GM03348 (cell line): Measurements from ENCODE around the gene PIGC.

Source experiments
- DNase-seq: peaks from one replicate; pipeline ENCODE4 v3.0.0; 2012; ENCODE audit warnings: low spot score

The PIGC gene

DNA sequence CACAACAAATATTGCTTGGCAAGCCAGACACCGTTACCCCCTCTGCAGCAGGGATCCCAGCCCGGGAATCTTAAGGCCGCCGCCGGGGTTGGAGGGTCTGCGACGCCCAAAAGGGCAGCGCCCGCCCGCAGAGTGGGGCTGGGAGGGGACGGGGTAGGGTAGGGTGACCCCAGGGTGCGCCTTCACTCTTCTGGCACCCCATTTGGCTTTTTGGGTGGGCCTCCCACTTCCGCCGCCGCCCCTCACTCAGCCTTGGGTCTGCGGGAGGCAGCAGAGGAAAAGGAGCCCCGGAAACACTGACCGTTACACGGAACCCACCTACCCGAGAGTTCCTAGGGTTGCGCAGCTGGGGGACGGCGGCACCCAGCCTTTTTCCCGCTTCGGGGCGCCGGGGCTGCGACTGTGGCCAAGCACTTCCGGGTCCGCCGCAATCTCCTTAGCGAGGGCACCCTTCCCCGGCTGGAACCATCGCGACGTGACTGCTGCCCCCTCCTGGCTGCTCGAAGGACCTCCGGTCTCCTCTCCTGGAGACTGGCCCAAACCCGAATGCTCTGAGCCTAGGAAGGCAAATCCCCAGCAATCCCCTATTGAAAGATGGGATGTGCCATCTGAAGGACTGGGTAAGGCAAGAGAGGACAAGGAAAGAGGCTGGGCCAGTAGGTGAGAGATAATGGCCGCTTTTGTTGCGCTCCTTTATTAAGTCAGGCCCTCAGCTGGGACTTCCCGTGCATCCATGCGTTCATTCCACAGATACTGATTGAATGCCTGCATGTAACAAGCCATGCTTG lies at the start of gene PIGC:
Gene PIGC (minus strand): TSS at position 404 of the 788 bp plus-strand sequence. CDS start 1,447 bp downstream, outside the sequence.
- peak; percentile 96 for DNase-seq

DNA sequence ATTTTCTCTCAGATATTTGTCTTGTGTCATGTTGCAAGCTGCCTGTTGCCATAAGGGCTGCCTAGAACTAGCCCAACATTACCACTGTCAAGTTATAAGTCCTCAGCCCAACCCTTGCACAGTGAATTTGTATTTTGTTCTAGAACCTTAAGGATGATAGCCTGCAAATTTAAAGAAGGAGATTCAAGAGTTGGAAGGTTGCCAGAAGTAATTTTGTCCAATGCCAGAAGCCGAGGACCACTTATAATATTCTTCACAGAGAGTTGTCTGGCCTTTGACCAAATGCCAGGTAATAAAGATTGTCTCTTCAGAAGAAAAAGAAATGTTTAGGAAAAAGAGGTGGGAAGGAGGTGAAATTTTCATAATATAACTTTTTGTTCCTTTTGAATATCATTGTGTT lies 48.6 kb upstream of the PIGC start:
- no peak for DNase-seq

DNA sequence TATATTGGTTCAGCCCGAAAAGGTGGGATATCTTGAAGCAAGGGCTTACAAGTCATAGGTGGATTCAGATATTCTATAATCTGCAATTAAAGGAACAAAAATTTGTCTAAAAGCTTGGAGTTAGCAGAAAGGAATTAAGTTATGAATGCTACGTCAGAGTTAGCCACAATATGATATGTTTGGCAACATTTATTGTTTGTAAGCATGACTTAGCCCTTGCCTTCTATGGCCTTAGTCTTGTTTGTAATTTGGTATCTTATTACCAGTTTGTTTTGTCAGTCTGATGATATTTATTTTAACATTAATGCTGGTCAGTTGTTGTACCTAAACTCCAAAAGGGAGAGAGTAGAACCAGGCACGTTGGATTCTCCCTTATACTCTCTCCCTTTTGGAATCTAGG lies 46.0 kb upstream of the PIGC start:
- no peak for DNase-seq

DNA sequence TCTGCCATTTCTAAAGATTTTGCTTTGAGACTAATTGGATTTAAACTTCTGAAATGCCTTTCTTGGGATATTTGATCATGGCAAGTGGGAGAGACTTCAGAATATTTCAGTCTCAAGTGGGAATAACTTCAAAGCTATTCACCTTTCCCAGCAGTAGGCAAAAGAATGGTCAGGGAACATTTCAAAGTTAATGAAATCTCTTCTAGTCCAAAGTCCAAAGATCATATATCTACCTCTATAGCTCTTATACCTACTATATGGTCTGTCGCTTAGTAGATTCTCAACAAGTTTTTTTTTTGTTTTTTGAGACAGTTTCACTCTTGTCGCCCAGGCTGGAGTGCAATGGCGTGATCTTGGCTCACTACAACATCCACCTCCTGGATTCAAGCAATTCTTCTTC lies 44.5 kb upstream of the PIGC start:
- no peak for DNase-seq

DNA sequence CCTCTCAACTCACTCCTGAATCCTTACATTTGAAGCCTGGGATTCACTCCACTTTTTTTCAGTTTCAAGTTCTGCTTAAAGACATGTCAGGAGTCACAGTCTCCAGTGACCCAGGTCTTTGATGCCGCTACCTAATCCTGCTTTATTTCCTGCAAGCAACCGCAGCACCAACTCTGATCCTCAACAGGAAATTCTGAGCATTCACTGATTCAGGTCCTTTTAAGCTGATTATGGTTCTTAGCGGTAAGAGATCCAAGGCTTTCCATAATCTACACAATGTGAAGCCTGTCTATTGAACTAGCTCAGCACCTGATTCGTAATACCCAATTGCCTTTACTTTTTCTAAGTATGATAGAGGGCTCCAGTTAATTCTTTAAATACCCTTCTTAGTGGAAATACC lies 43.7 kb upstream of the PIGC start:
- DNase-seq, result no peak

DNA sequence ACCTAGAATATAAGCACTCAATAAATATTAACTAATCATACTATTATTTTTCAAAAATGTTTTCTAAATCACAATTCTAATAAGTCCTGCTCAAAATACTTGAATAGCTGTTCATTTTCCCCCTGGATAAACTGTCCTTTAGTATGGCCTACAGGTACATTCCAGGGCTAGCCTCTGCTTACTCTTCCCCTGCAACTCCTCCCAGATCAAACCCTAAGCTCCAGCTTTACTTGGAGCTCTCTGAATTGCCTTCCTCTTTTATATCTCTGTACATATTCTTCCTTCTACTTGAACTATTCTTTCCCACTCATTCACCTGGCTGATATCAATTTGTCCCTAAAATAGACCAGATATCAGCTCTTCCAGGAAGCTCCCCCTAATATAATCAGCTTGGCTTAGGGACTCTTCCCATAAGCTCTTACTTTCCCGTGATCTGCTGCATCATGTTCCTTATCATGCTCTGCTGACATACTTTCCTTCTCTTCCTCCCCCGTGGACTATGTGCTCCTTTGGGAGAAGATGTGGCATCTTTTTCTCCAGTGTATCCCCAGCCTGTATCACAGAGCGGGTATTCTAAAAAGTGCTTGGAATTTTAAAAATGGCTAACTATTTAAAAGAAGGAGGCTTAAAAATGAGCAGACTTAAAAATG lies 43.1 kb upstream of the PIGC start:
- no peak for DNase-seq

DNA sequence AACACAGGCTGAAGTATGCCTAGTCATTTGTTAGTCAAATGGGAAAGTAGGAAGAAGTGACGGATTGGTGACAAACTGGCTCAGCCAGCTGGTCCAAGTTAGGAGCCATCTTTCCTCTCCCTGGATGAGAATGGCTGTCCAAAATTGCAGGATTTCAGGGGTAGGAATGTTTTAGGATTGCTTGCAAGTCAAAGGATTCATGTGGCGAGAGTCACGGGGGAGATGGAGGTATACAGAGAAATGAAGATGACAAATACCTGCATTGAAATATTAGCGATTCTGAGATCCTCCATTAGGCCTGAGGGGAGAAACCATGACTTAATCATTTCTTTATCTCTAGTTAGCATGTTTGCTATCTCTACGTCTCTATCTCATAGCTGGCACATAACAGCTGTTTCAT lies 41.8 kb upstream of the PIGC start:
- DNase-seq, result no peak

DNA sequence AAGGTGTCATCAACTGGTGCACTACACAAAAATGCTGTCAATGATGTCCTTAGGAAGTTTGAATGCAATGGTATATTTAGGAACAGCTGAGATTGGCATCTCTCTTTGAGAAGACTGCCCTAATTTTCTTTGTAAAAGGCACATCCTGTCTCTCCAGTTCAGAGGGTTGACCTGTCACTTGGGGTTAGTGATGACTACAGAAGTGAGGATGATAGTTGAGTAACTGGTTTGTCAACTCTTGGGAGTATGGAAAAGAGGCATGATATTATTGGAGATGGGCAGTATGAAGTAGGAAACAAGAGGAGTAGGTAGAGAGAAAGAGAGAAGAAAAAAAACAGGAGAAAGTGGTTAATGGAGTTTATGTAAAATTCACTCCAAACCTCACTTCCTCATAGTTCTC lies 40.4 kb upstream of the PIGC start:
- no peak for DNase-seq

DNA sequence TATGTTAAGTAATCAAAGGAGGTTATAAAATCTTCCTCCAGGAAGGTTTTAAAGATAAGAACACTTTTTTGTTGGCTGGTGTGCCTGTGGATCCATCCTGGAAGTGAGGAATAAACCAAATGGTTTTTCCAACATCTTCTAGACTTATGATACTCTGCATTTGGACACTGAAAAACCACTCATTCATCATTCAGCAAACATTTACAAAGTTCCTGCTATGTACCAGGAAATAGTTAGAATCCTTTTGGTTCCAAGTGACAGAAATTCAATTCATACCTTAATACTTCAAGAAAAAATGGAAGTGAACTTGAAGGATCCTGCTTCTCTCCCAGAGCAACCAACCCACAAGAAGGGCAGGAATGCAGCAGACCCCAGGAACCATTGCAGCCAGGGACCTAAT lies 39.6 kb upstream of the PIGC start:
- DNase-seq, result no peak

DNA sequence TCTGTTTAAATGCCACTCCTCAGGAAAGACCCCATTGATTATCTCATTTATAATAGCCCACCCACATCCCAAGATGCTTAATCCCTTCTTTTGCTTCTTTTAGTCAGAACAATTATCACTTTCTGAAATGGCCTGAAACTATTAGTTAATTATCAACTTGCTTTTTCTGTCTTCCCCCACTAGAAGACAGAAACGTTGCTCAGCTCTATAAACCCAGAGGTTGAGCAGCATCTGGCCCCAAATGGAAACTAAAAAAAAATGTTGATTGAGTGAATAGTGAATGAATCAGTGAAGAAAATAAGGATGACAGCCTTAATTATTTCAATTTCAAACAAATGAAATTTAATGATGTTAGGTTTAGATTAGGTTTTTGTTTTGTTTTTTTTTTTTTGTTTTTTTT lies 38.2 kb upstream of the PIGC start:
- DNase-seq, result no peak

DNA sequence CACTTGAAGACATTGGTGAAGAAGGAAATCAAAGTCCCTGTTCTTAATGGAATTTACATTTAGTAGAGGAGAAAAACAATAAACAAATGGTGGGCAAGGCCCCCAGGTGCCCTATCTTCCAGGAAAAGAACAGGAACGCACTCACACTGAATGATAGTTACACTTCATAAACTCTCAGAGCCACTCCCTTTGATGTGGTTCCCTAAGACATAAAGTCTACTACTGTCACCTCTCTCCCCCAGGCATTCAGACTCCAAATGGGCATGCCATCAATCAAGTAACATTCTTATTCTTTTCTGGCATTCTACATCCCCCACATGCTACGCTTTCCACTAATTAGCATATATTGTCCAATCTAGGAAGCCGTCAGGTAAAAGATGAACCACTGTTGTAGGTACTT lies 36.6 kb upstream of the PIGC start:
- no peak for DNase-seq

DNA sequence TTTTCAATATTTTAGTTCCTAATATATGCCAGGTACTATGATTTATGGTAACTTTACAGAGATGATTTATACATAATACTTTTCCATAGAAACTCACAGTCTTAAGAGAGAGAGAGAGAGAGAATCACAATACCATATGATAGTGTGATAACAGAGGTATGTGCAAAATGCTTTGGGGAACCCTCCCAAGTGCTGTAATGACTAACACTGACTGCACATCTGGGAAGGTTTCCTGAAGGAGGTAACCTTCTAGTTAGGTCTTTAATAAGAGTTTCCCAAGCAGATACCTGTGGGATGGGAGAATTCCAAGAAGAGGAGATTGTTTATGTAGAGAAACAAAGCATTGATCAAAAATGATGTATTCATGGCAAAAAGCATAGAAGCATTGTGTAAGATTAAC lies 34.6 kb upstream of the PIGC start:
- DNase-seq, result no peak

DNA sequence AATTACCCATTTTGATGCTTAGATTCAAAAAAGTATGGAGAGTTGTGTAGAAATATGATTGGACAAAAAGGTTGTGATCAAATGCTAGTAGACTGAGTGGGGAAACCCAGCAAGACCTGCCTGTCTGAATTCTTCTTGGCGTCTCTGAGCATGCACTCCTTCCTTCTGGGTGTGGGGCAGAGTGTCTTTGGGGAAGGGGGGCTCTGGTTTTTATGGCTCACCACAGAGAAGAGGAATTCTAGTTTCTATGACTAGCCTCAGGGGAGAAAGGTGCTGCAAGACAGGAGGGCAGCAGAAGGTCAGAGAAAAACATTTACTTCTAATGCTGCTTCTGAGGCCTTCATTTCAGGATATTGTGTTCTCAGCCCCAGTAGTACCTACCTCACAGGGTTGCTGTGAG lies 33.9 kb upstream of the PIGC start:
- no peak for DNase-seq

DNA sequence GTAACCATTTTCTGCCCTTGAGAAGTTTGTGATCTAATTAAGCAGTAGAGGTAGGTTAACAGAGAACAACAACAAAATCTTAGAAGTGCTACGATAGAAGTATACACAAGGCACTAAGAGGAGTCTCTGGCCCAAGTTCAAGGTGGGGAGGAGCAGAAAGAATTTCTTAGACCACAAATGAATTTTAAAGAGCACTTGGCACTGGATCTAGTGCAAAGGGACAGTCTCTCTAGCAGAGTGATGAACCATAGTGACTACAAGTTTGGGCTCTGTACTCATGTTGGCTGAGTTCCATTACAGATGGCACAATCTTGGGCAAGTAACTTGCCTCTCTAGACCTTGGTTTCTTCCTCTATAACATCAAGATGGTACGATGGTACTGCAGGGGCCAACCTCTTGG lies 33.3 kb upstream of the PIGC start:
- DNase-seq, result no peak

DNA sequence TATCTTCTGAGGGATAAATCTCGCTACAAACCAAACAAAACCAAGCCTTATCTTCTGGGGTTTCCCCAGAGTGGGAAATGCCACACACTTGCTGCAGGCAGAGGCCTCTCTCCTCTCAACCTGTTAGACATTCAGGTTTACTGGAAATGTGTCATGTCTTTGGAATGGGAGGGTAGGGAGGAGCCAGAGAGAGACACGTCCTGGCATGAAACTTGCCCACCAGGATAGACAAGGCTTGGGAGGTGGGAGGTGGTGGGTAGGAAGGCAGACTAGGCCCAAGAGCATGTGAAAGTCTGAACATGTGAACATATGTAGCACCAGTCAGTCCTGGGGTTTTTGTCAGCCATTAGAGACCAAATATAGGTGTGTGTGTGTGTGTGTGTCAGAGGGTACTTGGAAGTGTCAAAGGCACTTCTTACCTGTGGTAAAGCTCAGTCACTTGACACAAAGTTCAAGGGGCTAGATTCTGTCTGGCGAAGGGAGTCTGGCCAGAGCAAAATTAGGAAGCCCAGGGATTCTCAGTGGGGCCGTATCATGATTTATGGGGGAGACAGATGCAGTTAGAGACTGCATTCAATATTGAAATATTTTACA lies 32.4 kb upstream of the PIGC start:
- no peak for DNase-seq

DNA sequence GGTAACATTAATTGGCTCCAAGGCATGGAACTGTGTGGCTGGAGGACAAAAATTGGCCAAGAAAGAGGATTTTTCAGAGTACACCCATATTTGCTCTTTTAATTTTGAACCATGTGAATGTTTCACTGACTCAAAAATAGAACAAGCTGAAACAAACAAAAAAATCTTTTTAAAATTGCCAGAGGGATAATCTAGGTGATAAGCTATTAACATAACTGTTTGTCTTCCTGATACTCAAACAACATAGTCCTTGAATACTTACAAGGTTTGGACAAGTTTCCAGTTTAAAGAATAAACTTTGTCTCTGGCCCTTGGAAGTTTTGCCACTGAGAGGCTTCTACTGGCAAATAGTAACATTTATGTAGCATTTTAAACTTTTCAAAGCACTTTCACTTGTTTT lies 30.0 kb upstream of the PIGC start:
- no peak for DNase-seq

DNA sequence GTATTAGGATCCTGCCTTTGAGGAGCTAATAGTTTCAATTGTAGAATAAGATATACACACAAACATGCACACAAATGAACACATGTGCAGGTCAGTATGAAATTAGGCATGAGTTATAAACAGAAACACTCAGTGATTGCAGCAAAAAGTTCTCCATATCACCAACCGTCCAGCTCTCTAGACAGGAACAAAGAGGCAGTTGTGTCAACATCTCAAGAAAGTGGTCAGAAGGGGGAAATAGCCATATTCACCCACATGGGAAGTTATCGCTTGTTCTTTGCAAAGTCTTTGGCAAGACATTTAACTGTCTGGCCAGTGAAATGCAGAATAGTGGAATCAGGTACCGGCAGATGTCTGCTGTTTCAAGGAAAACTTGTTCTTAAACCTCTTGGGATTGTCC lies 29.4 kb upstream of the PIGC start:
- DNase-seq, result no peak

DNA sequence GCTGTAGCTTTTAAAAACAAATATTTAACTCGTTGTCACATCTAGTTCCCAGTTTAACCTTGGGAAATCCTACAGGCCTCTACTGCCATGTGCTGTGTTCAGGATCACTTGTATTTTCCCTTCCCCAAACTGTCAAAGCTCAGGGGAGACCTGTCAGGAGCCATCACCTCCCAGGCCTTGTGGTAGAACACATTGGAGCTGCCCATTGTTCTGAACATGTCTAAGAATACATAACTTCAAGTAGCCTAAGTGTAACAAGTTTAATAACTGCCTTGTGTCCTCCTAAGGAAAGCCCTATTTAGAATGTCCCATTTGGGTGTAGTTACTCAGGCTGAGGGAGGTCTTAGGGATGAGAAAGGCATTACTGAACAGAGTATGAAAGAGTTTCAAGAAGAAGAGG lies 28.6 kb upstream of the PIGC start:
- no peak for DNase-seq

DNA sequence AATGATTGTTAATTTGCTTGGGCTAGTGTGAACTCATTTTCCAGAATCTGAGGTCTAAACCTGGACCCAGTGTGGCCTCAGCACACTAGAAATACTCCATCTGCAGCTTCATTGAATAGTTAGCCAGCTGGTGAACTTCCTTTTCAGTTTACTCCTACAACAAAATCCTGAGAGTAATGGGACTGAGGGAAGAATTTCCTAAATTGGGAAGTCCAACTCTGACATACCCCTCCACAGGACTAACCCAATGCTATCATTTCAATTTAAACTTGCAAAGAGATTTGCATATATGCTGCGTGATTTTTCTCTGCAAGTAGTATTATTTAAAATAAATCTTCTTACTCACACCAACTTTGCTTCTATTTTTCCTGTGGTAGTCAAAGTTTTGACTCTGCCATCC lies 27.8 kb upstream of the PIGC start:
- DNase-seq, result no peak

DNA sequence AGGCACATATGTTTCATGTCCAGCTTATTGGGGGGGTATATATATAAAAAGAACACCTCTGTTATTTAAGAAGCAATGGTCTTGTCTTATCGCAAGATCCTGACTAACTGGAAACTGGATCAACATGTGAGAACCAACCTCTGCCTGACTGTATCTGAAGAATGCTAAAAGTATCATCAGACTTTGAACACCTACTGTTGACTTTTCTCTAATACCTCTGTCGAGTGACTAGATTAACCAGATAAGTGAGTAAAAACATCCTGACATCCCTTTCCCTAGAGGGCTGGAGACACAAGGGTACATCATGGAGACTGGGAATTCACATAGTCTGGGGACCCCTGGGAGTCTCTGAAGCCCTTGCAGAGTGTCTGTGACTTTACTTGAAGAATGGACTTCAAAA lies 26.3 kb upstream of the PIGC start:
- no peak for DNase-seq

DNA sequence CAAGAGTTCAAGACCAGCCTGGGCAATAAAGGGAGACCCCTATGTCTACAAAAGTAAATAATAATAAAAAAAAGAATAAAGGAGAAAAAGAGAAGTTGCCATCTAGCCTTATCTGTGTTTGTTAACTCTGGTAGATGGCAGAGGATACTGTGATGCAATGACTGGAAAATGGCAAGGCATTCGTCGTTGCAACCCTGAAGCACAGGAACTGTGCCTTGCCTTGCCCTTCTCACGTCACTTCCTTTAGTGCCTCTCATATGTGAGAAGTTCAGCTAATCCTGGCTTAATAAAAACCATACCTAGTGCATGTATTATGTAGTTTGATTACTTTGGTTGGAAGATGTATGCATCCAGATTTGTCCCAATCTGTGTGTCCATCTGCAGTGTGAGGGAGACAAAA lies 25.8 kb upstream of the PIGC start:
- no peak for DNase-seq

DNA sequence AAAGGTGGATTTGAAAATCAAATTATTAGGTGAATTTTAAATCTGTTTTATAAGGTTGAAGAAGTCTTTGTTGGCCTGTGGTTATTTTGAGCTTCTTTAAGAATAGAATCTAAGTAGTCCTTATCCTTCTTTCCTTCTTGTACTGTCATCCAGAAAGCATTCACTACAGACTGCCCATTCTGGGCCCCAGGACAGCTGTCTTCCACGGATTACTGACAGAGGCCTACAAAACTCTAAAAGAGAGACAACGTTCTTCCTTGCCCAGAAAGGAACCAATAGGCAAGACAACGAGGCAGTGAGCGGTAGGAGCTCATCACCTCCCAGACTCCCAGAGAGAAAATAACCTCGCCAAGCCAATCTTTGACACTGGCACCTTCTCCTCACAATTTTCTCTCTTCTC lies 24.4 kb upstream of the PIGC start:
- DNase-seq, result no peak

DNA sequence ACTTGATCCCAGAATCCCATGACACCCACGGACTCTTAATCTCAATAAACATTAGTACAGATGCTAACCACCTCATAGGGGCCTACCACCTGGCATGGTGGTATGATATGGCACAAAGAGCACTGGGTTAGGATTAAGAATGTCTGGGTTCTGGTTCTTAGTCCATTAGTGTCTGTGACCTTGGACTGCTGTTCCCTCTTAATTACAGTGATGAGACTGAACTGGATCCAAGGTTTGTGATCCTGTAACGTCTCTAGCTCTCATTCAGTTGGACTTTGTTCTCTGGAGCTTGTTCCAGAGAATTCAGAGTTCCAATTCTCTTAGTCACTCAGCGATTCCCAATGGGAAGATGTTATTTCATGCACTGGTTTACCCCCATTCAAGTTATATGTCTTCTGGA lies 23.6 kb upstream of the PIGC start:
- no peak for DNase-seq
